HCT116 (cell line): Measurements from ENCODE around the gene ALOXE3. TPM values are rescaled to one million over a fixed set of nuclear protein-coding genes. Genes with fewer than 3 reads are reported as not detected.
A peak's percentile ranks its signal among the peaks of the same experiment; 100 is the strongest.

Experiments
- ATAC-seq: fragments of 200-7000 bp; cut with Tn5 transposase; 2 replicates; pipeline ENCODE4 v1.9.1; 2020; ENCODE audit warnings: mild to moderate bottlenecking, moderate library complexity
- BruUV-seq: library from RNA; stranded (reverse); fragments of 400-500 nt; replicated peaks from 2 replicates; lab custom pipeline; 2021; lab: Mats Ljungman, UMichigan
- CTCF ChIA-PET: fragments of 300-600 bp; sonication (Branson Sonifier 250); formaldehyde crosslinking; loops from one replicate; lab custom pipeline; 2021; ENCODE audit warnings: antibody characterized with exemption; lab: Charles Lee
- POLR2A ChIA-PET: fragments of 300-600, 350-600 bp; sonication (Branson Sonifier 250); formaldehyde crosslinking; loops from one replicate; lab custom pipeline; 2021; ENCODE audit warnings: antibody characterized with exemption; lab: Charles Lee
- RAD21 ChIA-PET, 2 experiments: fragments of 300-600 bp; sonication (Branson Sonifier 250); formaldehyde crosslinking; loops; one replicate each; lab custom pipeline; 2023; ENCODE audit warnings: low total read pairs in 2 of 2; ENCODE audit not compliant: uncharacterized antibody in 2 of 2, unreplicated experiment in 2 of 2, low non-redundant PET in 1 of 2; lab: Charles Lee
- DNase-seq: peaks from one replicate; pipeline ENCODE4 v3.0.0-alpha.2; 2010; ENCODE audit warnings: low read depth, low spot score
- H2AFZ ChIP-seq: fragments of 200-600 bp; shearing (Covaris generic), sonication (generic); 2 replicates; pipeline ENCODE4 v1.6.1; 2017; ENCODE audit warnings: low read depth, mixed run types, mixed read lengths, antibody characterized with exemption, low read length; ENCODE audit not compliant: poor library complexity, severe bottlenecking
- H3K27ac ChIP-seq: 2 replicates; pipeline ENCODE4 v1.5.1; 2012; ENCODE audit warnings: low read depth, low read length
- H3K27me3 ChIP-seq: fragments of 200-600 bp; sonication (generic); 2 replicates; pipeline ENCODE4 v1.6.1; 2016; ENCODE audit warnings: mixed run types, low read length, mixed read lengths; ENCODE audit not compliant: insufficient read depth
- H3K36me3 ChIP-seq, 2 experiments: fragments of 200-500 bp in 1 of 2; fragments of 200-600 bp in 1 of 2; sonication (Bioruptor generic) in 1 of 2; sonication (generic) in 1 of 2; 2 replicates each; pipeline versions ENCODE4 v1.5.1 to v1.6.1; 2014 to 2016; ENCODE audit warnings: low read length in 2 of 2, inconsistent platforms in 1 of 2, mixed read lengths in 1 of 2, mixed run types in 1 of 2; ENCODE audit not compliant: insufficient read depth in 2 of 2, control insufficient read depth in 1 of 2
- H3K4me1 ChIP-seq, 2 experiments: fragments of 200-600 bp in 1 of 2; sonication (generic) in 1 of 2; 2 replicates each; pipeline versions ENCODE4 v1.5.1 to v1.6.1; 2012 to 2017; ENCODE audit warnings: low read length in 2 of 2, inconsistent platforms in 1 of 2, mild to moderate bottlenecking in 1 of 2, mixed read lengths in 1 of 2, mixed run types in 1 of 2, moderate library complexity in 1 of 2; ENCODE audit not compliant: insufficient read depth in 2 of 2, control insufficient read depth in 1 of 2
- H3K4me2 ChIP-seq: fragments of 200-600 bp; sonication (generic); 2 replicates; pipeline ENCODE4 v1.6.1; 2017; ENCODE audit warnings: mixed run types, low read length, mixed read lengths
- H3K4me3 ChIP-seq, 2 experiments: fragments of 200-600 bp in 1 of 2; sonication (generic) in 1 of 2; replicated peaks in 1 of 2; 2 replicates each; pipeline ENCODE4 v1.5.1; 2011 to 2016; ENCODE audit warnings: low read length in 2 of 2, control low read depth in 1 of 2, low read depth in 1 of 2, mild to moderate bottlenecking in 1 of 2, mixed read lengths in 1 of 2, mixed run types in 1 of 2
- H3K79me2 ChIP-seq: fragments of 200-600 bp; sonication (generic); 2 replicates; pipeline ENCODE4 v1.6.1; 2017; ENCODE audit warnings: mild to moderate bottlenecking, mixed run types, low read length, moderate library complexity, mixed read lengths; ENCODE audit not compliant: insufficient read depth
- H3K9ac ChIP-seq: fragments of 200-600 bp; sonication (generic); 2 replicates; pipeline ENCODE4 v1.6.1; 2016; ENCODE audit warnings: low read length, mixed read lengths
- H3K9me2 ChIP-seq: fragments of 200-600 bp; sonication (generic), shearing (Covaris generic); 2 replicates; pipeline ENCODE4 v1.6.1; 2017; ENCODE audit warnings: mixed run types, mild to moderate bottlenecking, moderate library complexity; ENCODE audit not compliant: insufficient read depth
- H3K9me3 ChIP-seq, 2 experiments: fragments of 200-500 bp in 1 of 2; fragments of 200-600 bp in 1 of 2; sonication (Bioruptor generic) in 1 of 2; sonication (generic) in 1 of 2; 2 replicates each; pipeline ENCODE4 v1.6.1; 2014 to 2017; ENCODE audit warnings: low read length in 2 of 2, mixed read lengths in 2 of 2, inconsistent platforms in 1 of 2, low read depth in 1 of 2, mild to moderate bottlenecking in 1 of 2, mixed run types in 1 of 2, moderate library complexity in 1 of 2; ENCODE audit not compliant: control insufficient read depth in 1 of 2, insufficient read depth in 1 of 2
- H4K20me1 ChIP-seq: fragments of 200-600 bp; sonication (generic), shearing (Covaris generic); 2 replicates; pipeline ENCODE4 v1.6.1; 2017; ENCODE audit warnings: mixed run types, mild to moderate bottlenecking, moderate library complexity; ENCODE audit not compliant: insufficient read depth
- CEBPB ChIP-seq: IDR thresholded peaks from 2 replicates; pipeline ENCODE4 v1.6.1; 2012; ENCODE audit warnings: low read depth
- FOSL1 ChIP-seq: IDR thresholded peaks from 2 replicates; pipeline ENCODE4 v1.6.1; 2012; ENCODE audit warnings: low read depth
- intact Hi-C: fragments of 100-400 bp; cut with micrococcal nuclease; formaldehyde crosslinking; loops from 2 replicates; pipeline ENCODE4 v1.10.0; 2022
- total RNA-seq: library from RNA; stranded (reverse); gene quantifications from one replicate; pipeline ENCODE4 v1.2.1, GENCODE V29; 2021; ENCODE audit not compliant: unreplicated experiment
- TF ChIP-seq, protein P1 (sequence below): IDR thresholded peaks from 2 replicates; pipeline ENCODE4 v1.6.1; 2012; ENCODE audit warnings: low read depth
- TF ChIP-seq, protein P2 (sequence below): IDR thresholded peaks from 2 replicates; pipeline ENCODE4 v1.6.1; 2012

Gene ALOXE3
- total RNA-seq, 1 experiment from 2014 or later, result 3.5 TPM

DNA sequence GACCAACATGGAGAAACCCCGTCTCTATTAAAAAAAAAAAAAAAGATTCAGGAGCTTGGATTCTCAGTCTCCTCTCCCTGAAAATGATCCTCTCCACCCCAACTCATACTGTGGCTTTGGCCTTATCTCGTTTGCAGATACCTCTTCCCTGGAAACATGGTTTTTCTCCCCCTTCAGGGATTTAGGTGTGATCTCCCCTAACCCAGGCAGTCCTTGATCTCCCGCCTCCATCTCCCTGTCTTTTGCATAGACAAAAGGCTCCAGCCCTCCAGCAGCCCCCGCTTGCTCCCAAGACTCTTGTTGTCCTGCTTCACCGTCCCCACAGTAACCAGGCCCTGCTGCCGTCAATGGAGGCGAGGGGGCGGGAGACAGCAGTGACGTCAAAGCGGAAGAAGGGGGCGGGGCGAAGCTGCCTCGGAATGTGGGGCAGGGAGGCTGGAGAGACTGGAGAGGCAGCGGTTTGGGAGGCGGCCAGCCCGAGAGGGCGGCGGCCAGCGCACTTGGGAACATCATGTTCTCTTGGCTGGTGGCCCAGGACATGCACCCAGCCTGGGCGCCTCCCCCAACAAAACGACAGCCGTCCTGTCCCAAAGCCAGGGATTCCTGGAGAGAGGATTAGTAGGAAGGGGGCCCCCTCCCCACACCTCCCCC is 35.8 kb upstream of the ALOXE3 start (continued):
- TF ChIP-seq, protein P1, sequence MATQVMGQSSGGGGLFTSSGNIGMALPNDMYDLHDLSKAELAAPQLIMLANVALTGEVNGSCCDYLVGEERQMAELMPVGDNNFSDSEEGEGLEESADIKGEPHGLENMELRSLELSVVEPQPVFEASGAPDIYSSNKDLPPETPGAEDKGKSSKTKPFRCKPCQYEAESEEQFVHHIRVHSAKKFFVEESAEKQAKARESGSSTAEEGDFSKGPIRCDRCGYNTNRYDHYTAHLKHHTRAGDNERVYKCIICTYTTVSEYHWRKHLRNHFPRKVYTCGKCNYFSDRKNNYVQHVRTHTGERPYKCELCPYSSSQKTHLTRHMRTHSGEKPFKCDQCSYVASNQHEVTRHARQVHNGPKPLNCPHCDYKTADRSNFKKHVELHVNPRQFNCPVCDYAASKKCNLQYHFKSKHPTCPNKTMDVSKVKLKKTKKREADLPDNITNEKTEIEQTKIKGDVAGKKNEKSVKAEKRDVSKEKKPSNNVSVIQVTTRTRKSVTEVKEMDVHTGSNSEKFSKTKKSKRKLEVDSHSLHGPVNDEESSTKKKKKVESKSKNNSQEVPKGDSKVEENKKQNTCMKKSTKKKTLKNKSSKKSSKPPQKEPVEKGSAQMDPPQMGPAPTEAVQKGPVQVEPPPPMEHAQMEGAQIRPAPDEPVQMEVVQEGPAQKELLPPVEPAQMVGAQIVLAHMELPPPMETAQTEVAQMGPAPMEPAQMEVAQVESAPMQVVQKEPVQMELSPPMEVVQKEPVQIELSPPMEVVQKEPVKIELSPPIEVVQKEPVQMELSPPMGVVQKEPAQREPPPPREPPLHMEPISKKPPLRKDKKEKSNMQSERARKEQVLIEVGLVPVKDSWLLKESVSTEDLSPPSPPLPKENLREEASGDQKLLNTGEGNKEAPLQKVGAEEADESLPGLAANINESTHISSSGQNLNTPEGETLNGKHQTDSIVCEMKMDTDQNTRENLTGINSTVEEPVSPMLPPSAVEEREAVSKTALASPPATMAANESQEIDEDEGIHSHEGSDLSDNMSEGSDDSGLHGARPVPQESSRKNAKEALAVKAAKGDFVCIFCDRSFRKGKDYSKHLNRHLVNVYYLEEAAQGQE, result no peak
- TF ChIP-seq CEBPB, result no peak

DNA sequence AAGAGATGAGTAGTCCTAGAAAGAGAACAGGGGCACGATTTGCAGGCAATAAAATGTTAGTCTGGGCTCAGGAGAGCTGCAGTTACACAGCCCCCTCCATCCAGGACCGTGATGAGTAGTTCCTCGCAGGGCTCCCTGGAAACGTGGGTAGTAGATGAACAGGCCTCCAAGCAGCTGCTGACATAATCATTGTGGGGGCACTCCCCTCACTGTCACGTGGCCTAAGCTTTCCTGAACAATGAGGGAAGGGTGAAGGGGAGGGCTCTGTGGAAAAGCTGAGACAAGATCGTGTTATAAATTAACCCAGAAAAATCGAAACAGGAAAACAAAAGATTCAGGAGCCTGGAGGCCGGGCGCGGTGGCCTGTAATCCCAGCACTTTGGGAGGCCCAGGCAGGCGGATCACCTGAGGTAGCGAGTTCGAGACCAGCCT is 35.2 kb upstream of the ALOXE3 start:
- no TSS peak for BruUV-seq
- ATAC-seq (no peak), DNase-seq (no peak)
- Histone ChIP-seq H3K36me3 (peaks cover 13 to 19% of the 10 kb centered on the region in 2 experiments), H3K4me2 (peak overlapping the region; percentile 100), H3K9ac (peak overlapping the region; percentile 99), H3K4me3 (peak overlapping the region; percentile 48 to 95), H3K79me2 (peaks cover 57% of the 10 kb centered on the region), H4K20me1 (no peaks in the 10 kb centered on the region), H3K9me2 (no peaks in the 10 kb centered on the region), H3K27ac (peak overlapping the region; percentile 77), H3K4me1 (peaks cover 42 to 75% of the 10 kb centered on the region in 2 experiments), H3K9me3 (no peaks in the 10 kb centered on the region), H2AFZ (no peak overlapping the region), H3K27me3 (no peaks in the 10 kb centered on the region)
- RAD21 ChIA-PET, result no interaction called here
- POLR2A ChIA-PET, result interaction anchor here (1.0 to 9.4 kb wide), 6 partner anchors 14 to 57 kb away, joined by 3 to 95 read pairs (median 4); partner anchors contain the start of genes ALOXE3 and AURKB
- intact Hi-C loops, result no loop called here
- CTCF ChIA-PET, result interaction anchor here (1.4 to 1.6 kb wide), 2 partner anchors 34 to 60 kb away, joined by 4 read pairs; no protein-coding TSS in a partner anchor
- no peak for TF ChIP-seq FOSL1
- TF ChIP-seq, protein P2, sequence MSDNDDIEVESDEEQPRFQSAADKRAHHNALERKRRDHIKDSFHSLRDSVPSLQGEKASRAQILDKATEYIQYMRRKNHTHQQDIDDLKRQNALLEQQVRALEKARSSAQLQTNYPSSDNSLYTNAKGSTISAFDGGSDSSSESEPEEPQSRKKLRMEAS, result peak; percentile 58
- TF ChIP-seq, all 23 proteins: peak for 1
